Astrocyte of the spinal cord (primary cell): ENCODE measurements around the gene BBS2.
"Not testable (repeated sequence)": the region's sequence is repeated elsewhere in the genome, so short reads cannot be mapped to it uniquely, and the experiment has no call there.

Experiments
- DNase-seq: peaks from one replicate; pipeline ENCODE4 v3.0.0; 2011; ENCODE audit warnings: low read depth, low spot score
- H3K4me3 ChIP-seq: 2 replicates; pipeline ENCODE4 v1.5.1; 2011; ENCODE audit warnings: low read depth, mild to moderate bottlenecking, low read length, moderate library complexity
- CTCF ChIP-seq: IDR thresholded peaks from 2 replicates; pipeline ENCODE4 v1.5.1; 2012; ENCODE audit warnings: low read depth, mild to moderate bottlenecking, low read length, inconsistent platforms
- in situ Hi-C: cut with HindIII; loops from 2 replicates; pipeline ENCODE4 v1.10.0; 2017; ENCODE audit warnings: low sequenced_read_pairs

The BBS2 gene

GRCh38 chr16:56493126-56493525 is 26.7 kb downstream of the BBS2 start:
- no peak overlapping the region for H3K4me3 ChIP-seq
- in situ Hi-C loops, result no loop called here
- no peak for DNase-seq
- TF ChIP-seq CTCF, result no peak

- TF ChIP-seq CTCF, result no peak
- in situ Hi-C loops, result no loop called here
- DNase-seq, result no peak
- H3K4me3 ChIP-seq, result no peak overlapping the region
These were observed 28.1 kb downstream of the BBS2 start for GRCh38 chr16:56491657-56492261.

- in situ Hi-C loops, H3K4me3 ChIP-seq, DNase-seq: not testable (repeated sequence)
These were observed 31.0 kb downstream of the BBS2 start for GRCh38 chr16:56488868-56489267.

- in situ Hi-C loops, result no loop called here
- no peak overlapping the region for H3K4me3 ChIP-seq
- no peak for DNase-seq
- no peak for TF ChIP-seq CTCF
These were observed 31.8 kb downstream of the BBS2 start for GRCh38 chr16:56488035-56488434.

- in situ Hi-C loops, result no loop called here
- no peak for TF ChIP-seq CTCF
- no peak for DNase-seq
- no peak overlapping the region for H3K4me3 ChIP-seq
These were observed 36.4 kb downstream of the BBS2 start for GRCh38 chr16:56483394-56483793.

GRCh38 chr16:56482683-56483236 is 37.1 kb downstream of the BBS2 start:
- no peak overlapping the region for H3K4me3 ChIP-seq
- in situ Hi-C loops, result no loop called here
- TF ChIP-seq CTCF, result no peak
- DNase-seq, result no peak

- in situ Hi-C loops, result no loop called here
- TF ChIP-seq CTCF, result no peak
- DNase-seq, result peak; percentile 72
These were observed 38.2 kb downstream of the BBS2 start for GRCh38 chr16:56481468-56482122.

More at GRCh38 chr16:56481468-56482122, 38.2 kb downstream of the BBS2 start:
- H3K4me3 ChIP-seq, result no peak overlapping the region
